HG03378 (cell line): Measurements from ENCODE around the gene ARL17B.
A peak's percentile ranks its signal among the peaks of the same experiment; 100 is the strongest.
"Not testable (repeated sequence)": the region's sequence is repeated elsewhere in the genome, so short reads cannot be mapped to it uniquely, and the experiment has no call there.

Experiments used
- ATAC-seq: cut with Tn5 transposase; IDR thresholded peaks from one replicate; pipeline ENCODE4 v1.9.1; 2021; ENCODE audit warnings: mild to moderate bottlenecking, moderate library complexity; ENCODE audit not compliant: unreplicated experiment

The ARL17B gene

DNA sequence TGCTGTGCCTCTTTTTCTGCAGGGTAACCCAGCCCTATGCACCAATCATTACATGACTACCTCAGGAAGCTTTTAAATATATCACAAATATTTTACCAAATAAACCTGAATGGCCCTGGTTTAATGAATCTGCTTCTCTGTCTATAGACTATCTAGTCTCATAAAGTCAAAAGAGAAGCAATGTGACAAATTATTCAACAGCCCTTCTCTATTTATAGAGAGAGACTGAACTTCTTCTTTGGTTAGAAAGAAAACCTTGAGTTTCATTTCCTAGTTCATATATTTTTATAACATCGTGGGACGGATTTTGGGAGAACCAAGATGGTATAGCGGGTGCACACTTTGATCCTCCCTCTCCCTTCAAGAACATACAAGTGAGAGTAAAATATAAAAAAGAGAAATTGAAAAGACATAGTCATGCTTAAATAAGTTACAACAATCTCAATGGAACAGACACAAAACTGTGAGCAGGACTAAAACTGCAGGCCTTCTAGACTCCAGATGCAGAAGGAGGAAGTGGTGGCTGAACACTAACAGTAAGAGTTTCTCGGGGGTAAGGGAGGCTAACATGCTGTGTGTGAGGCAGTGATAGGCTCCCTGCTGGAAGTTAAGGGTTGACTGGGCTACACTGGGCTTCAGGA, 70.5 kb downstream of the ARL17B start:
- ATAC-seq, result peak; percentile 90

DNA sequence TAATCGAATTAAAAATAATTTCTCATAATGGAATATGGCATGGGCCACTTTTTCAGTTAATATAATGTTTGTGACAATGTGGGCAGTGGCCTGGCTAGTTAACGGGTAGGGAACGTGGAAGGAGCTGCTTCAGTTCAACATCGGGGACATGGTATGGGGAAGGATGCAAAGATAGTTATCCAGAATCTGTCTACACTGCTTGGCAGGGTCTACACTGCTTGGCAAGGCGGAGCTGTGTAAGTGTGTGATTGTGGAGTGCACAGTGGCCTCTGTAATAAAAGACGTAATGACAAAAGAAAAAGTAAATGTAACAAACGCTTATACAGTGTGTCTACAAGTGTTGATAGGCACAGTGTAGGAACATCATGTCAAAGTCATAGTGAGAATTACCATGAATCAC, 74.0 kb downstream of the ARL17B start:
- ATAC-seq, result not testable (repeated sequence)

DNA sequence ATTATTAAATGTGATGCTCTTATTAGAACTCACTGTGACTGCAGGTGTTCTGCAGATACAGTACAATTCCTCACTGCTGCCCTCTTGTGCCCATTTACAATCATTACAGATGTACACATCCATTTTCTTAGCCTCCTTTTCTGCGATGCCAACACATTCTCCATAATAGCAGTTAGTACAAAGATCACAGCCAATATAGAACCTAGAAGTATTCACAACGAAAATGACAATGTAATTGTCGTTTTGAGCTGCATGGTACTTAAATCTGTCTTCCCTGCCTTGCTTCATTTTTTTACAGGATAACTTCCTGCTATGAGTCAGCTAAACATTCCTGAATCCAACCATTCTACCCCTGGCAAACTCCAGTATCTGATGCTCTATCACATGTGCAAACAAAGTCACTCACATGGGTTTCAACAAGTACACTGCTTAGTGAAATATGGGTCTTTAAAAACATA, 74.8 kb downstream of the ARL17B start:
- not testable (repeated sequence) for ATAC-seq

DNA sequence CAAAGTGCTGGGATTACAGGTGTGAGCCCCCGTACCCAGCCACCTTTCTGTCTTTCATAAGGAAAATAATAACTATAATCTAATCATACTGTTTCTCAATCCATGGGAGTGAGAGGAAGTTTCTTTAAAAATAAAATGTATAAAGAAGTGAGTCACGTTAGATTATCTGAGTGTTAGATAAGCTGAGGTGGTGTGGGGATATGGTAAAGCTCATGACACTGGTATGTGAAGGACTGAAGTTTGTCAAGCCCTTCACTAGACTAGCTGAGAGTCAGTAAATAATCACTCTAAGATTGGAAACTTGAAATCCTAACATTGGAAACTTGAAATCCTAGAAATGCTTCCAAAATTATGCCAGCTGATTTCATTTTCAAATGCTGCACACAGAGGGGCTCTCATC, 76.1 kb downstream of the ARL17B start:
- ATAC-seq, result not testable (repeated sequence)

DNA sequence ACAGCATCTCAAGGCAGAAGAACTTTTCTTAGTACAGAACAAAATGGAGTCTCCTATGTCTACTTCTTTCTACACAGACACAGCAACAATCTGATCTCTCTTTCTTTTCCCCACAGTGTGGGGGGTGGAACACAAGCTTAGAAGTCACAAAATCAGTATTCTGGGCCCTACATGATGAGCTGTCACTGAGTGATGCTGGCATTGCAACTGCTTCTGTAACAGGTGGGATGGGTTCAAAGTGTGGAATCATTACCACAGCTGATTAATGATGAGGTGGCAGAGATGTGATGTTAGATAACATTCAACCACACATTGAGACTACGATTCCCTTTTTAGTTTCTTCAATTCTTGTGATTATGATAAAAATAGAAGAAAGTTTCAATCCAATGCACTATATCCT, 77.1 kb downstream of the ARL17B start:
- ATAC-seq, result not testable (repeated sequence)

DNA sequence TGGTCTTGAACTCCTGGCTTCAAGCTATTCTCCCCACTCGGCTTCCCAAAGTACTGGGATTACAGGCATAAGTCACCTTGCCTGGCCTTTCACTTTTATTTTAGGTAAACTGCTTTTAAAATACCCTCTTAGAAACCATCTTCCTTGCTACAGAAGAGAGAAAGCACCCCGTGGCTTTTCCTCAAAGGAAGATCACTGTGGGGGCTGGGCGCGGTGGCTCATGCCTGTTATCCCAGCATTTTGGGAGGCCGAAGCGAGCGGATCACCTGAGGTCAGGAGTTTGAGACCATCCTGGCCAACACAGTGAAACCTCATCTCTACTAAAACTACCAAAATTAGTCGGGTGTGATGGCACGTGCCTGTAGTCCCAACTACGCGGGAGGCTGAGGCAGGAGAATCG, 78.9 kb downstream of the ARL17B start:
- not testable (repeated sequence) for ATAC-seq

DNA sequence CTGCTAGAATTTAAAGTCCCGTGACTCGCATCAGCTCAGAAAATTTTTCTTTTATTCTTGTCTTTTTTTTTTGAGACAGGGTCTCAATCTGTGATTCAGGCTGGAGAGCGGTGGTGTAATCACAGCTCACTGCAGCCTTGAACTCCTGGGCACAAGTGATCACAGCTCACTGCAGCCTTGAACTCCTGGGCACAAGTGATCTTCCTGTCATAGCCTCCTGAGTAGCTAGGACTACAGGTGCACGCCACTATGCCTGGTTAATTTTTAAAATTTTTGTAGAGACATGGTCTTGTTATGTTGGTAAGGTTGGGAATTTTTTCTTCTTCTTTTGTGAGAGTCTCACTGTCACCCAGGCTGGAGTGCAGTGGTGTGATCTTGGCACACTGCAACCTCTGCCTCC, 80.2 kb downstream of the ARL17B start:
- not testable (repeated sequence) for ATAC-seq

DNA sequence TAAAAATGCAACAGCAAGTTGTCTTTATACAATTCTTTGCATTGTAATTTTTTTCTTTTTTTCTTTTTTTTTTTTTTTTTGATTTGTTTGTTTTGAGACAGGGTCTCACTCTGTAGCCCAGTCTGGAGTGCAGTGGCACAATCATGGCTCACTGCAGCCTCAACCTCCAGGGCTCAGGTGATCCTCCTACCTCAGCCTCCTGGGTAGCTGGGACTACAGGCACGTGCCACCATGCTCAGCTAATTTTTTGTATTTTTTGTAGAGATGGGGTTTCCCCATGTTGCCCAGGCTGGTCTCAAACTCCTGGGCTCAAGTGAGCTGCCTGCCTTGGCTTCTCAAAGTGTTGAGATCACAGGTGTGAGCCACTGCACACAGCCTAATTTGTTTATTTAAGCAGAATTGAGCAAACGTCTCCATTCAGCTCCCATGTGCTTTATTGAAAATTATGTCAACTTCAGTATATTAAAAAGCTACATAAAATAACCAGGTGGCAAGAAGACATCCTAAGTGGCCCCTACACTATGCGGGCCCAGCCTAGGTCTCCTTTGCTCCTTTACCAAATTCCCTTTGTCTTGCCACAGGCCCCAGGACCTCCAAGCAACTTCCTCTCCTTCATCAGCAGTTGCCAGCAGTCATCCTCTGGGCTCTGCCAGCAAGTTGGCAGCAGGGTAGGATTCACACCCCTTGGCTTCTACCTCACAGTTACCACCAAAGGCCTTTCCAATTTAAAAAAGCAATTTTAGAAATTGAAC, 84.7 kb downstream of the ARL17B start:
- ATAC-seq, result not testable (repeated sequence)

DNA sequence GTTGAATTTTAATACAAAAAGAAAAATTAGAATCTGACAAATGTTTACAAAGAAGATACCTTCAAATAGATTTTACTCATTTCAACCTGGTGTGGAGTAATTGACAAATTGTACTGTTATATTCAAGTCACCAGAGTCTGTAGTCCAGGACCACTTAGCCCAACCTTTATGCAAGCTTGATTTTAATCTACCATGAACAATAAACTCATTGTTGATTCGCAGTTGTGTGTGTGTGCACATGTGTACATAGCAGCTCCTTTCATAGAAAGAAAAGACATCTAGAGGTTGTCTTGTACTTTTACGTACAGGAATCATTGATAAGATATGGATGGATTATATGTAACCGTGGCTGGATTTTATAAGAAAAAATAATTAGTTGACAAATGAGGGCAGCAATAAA, 87.3 kb downstream of the ARL17B start:
- ATAC-seq, result no peak

DNA sequence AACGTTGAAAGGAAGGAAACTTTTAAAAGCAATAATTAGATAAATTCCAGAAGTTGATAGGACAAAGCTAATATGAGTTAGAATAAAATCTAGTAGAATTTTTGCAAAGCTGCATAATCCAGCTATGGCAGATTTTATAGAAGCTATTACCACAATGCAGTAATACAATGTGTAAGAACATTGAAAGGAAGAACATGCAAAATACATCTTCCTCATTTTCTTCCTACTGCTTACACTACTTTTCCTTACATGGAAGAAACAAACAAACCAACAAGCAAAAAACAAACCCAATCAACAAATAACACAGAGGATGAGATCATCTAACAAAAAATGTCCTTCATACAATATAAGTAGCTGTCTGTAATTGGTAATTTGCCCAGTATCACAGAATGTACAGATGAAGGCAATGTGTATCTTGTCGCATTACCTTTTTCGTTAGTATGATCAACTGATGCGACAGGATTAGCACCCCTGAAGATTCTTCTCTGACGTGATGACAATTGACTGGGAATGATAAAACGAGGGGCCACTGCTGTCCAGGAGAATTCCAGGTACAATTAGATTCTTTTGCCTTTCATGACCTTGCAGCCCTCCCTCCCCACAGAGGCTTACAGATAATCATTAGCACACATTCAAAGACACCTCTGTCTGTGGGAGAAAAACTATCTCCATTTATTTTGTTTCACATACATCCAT, 87.9 kb downstream of the ARL17B start:
- ATAC-seq, result no peak

DNA sequence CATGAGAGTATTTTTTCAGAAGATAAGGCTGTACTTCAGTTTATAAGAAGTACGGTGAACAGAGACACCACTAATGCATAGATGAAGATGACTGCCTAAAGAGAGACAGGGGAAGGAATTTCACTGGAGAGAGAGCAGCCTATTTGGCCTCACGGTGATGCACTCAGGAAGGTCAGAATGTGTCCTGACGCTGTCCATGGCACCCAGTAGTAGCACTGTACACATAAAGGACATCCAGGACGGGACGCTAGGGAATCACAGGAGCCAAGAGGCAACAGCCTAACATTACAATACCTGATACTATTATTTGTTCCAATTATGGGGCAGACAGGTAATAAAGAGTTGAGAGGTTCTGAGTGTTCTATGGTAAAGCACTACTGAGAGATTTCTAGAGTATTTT, 91.5 kb downstream of the ARL17B start:
- ATAC-seq, result no peak

DNA sequence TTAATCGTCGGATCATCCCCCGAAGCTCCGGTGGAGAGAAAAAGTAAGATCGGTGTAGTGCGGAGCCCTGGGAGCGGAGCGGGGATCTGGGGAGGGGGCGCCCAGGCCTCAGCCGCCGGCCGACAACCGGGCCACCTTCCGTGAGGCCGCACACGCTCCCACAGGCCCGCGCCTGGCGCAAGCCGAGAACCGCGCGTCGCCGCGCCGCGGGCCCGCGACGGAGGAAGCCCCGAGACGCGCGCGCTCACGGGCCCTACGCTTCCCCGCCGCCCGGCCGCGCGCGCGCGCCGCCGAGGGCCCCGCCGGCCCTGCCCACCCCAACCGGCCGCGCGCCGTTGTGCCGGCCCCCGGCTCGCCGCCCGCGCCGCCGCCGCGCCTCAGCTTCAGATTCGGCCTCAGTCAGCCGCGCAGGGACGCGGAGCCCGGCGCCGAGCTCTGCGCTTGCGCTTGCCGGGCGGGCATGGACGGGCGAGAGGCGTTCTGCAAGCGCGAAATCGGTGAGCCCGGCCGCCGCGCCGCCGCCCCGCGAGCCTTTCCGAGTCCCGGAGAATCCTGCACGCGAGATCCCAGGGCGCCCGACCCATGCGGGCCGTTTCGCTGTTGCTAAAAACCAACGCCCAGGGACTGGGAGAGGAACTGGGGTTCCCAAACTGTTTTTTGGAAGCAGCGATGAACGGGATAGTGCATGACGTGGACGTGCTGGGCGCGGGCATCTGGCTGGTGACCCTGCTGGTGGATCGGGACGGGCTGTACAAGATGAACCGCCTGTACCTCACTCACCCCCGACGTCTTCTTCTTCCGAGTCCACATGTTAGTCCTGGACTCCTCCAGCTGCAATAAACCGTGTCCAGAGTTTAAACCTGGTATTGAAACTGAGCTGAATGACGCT, 94.7 kb downstream of the ARL17B start:
- ATAC-seq, result peak; percentile 48

DNA sequence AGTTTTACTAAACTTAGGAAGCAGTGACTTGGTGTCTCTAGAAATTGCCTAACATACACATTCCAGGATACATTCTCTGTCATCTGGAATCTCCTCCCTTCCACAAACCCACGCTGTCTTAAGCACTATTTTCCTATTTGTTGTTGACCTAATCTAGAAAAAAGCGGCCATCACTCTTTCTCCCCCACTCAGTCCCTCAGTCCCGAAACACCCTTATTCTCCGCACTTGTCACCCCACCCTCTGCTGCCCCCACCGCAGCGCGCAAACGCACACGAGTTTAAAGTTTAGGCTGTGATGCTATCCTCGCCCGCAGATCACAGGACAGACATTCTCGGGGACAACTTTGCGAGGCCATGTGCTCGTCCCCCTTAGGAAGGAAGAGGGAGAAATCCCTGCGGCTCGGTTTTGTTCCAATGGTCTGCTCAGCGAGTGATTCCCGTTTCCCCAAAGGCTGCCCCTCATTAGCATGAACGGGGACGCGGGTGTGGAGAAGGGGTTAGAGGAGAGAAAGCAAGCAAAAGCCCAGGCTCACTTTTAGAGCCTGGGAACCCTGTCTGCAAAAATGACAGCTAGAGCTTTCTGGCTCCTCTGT, 95.4 kb downstream of the ARL17B start:
- ATAC-seq, result peak; percentile 8

DNA sequence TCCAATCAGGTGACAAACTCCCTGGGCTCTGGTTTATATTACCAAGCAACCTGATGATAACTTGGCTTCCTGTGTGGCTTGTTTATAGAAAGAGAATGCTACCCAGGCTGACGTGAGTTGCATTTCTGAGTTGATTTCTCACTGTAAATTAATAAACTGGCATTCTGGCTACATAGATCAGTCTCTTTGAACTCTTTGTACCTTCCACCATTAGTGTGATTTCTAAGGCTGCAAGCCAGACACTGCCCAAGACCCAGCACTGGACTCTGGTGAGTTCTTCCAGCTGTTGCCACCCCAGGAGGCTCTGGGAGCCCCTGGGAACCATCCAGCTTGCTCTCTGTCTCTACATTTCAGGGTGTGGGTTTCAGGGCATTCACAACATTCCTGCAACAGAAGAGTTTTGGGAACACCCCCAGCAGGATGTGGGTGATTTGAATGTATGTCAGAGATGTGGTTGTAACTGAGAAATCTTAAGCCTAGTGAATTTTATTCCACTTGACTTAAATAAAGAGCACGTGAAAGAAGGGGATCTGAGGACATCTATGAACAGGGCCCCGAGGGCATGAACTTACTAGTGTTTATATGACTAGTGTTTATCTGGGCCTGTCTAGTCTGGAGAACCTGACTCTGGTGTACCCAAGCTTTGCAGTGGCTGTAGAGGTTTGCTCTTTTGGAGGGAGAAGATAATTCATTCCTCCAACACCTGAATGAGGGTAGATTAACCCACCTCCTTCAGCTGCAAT, 96.9 kb downstream of the ARL17B start:
- ATAC-seq, result no peak

DNA sequence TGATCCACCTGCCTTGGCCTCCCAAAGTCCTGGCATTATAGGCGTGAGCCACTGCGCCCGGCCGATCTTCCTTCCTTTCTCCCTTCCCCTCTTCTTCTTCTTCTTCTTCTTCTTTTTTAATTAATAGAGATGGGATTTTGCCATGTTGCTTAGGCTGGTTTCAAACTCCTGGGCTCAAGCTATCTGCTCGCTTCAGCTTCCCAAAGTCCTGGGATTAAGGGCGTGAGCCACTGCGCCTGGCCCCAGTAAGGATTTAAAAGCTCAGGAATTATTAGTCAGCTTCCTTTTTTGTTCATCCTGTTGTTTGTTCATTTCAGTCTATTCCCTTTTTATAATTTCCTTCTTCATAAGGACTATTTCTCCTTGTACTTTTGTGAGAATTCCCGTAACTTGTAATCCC, 99.3 kb downstream of the ARL17B start:
- ATAC-seq, result no peak

DNA sequence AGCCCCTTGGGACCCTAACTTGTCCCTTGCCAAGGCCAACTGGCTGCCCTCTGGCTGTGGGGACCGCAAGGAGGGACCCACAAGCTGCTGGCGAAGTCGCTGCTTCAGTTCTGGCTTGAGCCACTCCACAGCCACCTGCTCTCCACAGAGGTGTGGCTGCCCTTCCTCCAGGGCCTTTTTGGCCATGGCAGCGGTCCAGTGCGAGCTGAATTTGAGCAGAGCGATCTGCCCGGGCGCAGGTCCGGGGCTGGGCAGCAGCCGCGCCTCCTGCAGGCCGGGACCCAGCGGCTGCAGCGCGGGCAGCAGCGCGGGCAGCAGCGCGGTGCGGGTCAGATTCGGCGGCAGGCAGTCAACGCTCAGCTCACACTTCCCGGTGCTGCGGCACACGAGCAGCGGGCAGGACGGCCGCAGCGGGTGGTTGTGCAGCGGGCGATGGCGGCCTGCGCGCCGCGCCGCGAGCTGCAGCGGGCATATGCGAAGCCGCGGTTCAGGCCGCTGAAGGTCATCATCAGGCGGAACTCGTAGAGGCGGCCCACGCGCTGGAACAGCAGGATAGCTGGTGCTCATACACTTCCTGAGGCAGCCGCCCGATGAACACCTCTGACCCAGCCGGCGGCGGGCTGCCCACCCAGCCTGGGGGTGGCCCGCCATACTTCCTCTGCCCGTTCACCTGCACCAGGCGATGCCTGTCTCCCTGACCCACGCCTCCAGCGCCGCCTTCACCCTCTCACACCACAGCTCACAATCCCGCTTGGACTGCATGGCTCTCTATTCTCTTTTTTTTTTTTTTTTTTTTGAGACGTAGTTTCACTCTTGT, 101.5 kb downstream of the ARL17B start:
- not testable (repeated sequence) for ATAC-seq

DNA sequence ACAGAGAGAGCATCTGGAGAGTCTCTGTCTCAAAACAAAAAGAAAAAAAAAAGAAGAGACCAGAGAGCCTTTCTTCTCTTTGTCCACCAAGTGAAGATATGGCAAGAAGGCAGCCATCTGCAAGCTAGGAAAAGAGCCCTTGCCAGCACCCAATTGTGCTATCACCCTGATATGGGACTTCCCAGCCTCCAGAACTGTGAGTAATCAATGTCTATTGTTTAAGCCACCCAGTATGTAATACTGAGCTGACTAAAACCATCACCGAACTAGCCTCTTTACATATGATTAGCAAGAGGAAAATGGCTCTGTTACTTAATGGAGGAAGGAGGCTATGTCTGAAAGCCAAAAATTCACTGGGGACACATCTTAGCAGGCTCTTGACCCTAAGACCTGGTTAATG, 105.2 kb downstream of the ARL17B start:
- ATAC-seq, result not testable (repeated sequence)

DNA sequence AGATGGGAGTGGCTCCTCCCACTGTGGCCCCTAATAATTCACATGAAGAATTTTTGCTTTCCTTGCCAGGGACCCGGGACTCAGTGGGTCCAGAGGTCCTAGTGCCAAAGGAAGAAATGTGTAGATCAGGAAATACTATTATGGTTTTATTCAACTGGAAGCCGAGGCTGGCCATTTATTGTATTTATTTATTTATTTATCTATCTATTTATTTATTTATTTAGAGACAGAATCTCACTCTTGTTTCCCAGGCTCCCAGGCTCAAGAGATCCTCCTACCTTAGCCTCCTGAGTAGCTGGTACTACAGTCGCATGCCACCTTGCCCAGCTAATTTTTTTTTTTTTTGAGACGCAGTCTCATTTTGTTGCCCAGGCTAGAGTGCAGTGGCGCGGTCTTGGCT, 107.4 kb downstream of the ARL17B start:
- not testable (repeated sequence) for ATAC-seq

DNA sequence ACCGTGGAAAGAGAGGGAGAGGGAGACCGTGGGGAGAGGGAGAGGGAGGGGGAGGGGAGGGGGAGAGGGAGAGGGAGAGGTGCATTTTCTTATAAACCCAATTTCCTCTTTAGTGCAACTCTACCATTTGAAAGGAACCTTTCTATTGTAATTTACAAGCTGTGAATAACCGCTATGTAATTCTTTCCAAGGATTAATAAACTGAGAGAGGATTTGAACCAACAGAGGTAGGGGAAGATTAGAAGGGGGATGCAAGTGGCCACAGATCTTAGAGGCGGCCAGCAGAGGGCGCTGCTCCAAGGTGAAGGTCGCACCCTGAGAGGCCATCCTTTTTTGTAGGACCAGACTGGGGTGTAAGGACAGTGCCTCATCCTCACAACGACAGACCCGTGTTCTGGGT, 107.8 kb downstream of the ARL17B start:
- ATAC-seq, result not testable (repeated sequence)
